ENCODE data around the gene HOTAIR.

Gene HOTAIR

DNA sequence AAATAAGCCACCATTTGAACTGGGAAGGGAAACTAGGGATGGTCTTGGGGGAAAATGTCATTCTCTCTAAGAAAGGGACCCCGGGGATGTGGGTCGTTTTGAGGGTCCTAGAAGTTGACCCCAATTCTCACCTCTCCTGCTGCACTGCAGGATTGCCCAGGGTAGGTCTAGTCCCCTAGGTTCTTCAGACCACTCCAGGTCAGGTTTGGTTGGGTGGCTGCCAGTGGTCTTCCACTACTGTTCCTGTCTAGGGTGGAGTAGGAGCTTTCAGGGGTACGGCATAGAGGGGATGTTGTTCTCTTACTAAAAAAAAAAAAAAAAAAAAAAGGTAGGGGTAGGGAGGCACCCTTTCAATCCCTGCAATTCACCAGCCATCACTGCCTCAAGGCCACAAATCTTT lies 41.3 kb upstream of the HOTAIR start:
- TF ChIP-seq, protein P1, sequence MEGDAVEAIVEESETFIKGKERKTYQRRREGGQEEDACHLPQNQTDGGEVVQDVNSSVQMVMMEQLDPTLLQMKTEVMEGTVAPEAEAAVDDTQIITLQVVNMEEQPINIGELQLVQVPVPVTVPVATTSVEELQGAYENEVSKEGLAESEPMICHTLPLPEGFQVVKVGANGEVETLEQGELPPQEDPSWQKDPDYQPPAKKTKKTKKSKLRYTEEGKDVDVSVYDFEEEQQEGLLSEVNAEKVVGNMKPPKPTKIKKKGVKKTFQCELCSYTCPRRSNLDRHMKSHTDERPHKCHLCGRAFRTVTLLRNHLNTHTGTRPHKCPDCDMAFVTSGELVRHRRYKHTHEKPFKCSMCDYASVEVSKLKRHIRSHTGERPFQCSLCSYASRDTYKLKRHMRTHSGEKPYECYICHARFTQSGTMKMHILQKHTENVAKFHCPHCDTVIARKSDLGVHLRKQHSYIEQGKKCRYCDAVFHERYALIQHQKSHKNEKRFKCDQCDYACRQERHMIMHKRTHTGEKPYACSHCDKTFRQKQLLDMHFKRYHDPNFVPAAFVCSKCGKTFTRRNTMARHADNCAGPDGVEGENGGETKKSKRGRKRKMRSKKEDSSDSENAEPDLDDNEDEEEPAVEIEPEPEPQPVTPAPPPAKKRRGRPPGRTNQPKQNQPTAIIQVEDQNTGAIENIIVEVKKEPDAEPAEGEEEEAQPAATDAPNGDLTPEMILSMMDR (IDR thresholded peaks at IDR 0.05; ENCODE audit: borderline replicate concordance, control extremely low read depth, extremely low read depth, insufficient read depth, missing control alignments): no peak
- in situ Hi-C loops (cut with MboI; ENCODE audit: low sequenced_read_pairs, unreplicated experiment): no loop called here
- no peak for DNase-seq (ENCODE audit: low spot score)

DNA sequence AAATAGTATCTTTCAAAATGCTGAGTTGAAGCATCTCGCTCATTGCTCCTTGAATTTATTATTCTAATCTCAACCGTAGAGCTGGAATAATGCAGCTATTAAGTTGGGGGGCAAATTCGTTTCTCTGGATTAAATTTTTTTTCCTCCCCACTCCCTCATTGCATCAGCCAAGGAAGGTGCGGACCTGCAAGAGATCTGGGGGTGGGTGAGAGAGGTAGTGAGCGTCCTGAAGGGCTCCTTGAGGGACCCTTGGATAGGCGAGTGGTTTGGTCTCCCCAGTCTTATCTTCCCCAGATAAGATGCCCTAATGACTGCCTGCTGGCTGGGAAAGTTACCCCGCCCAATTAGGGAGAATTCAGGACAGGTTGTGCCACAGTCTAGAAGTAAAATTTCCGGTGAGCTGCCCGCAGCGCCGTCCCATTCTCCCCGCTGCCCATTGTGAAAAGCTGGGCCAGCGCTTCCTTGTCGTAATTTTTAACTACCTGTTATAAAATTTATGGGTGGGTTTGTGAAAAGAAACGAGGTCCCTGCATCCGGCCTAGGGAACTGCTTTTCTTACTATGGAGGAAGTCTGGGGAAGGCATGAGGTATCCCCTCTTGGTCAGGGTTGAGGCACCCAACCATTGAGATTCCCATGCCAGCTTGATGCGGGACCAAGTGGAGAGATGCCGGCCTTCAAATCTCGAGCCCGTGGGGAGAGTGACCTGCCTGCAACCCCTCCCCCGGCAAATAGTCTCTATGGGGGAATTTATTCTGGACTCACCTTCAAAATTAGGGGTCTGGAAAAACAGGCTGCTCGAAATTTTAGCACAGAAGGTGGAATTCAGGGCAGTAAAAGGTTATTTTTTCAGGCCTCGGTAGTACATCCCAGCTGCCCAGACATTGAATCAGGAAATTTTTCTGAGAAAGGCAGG lies 40.5 kb upstream of the HOTAIR start:
- DNase-seq (ENCODE audit: low spot score): no peak
- TF ChIP-seq, protein P1 (IDR thresholded peaks at IDR 0.05; ENCODE audit: borderline replicate concordance, control extremely low read depth, extremely low read depth, insufficient read depth, missing control alignments): no peak
- in situ Hi-C loops (cut with MboI; ENCODE audit: low sequenced_read_pairs, unreplicated experiment): no loop called here

DNA sequence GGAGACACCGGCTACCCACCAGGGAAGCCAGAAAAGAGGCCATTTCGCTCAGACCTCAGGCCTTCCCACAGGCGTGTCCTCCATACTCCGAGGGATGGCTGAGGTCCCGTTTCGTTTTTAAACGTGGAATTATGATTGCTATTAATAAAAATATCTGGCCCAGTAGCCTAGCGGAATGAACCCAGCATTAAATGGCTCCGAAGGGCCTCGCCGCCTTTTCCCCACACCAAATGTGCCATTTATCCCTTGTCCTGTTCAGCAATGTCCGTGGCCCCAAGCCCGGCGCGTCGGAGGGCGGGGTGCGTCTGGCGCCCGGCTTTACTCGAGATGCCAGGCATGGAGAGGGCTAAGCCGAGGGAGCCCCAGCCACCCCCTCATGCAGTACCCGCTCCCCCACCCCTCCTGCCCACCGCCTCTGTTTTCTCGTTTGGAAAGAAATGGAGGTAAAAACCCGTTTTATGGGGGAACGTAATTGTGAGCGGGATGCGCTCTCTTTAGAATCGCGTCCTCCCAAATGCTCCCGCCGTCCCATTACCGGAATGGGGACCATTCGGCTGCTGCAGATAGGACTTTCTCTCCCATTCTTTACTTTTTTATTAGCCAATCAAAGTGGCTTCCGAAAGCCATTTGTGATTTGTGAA lies 39.7 kb upstream of the HOTAIR start:
- no peak for DNase-seq (ENCODE audit: low spot score)
- in situ Hi-C loops (cut with MboI; ENCODE audit: low sequenced_read_pairs, unreplicated experiment): no loop called here

DNA sequence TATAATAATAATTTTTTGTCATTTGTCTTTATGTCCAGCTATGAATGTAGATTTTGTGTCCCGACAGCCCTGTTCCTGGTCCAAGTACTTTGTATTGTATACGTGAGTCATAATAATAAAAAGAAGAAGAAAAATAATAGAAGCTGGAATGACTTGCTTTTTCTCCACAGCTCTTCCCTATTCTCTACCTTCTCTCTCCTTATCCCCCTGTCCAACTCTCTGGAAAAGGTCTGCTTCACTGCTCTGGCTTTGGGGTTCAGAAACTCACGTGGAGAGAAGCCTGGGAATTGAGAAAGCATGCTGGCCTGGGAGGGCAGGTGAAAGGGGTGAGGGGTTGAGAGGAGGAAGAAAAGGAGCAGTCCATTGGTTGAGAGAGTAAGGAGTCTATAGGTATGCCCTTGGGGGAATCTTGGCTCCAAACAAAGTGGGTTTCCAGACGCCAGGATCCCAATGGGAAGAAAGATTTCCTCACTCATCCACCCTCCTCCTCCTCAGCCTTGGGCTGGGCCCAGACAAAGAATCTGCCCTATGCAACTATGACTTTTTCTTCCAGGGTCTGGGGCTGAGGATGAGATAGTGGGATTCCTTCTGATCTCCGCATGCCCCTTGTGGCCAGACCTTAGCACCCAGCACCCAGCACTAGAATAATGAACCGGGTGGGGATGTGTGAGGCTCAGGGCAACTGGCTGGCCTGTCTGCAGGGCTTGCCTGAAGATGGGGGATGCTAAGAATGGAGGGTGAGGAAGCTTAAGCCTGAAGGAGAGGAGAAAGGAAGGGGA lies 38.1 kb upstream of the HOTAIR start:
- in situ Hi-C loops (cut with MboI; ENCODE audit: low sequenced_read_pairs, unreplicated experiment): no loop called here
- TF ChIP-seq, protein P1 (IDR thresholded peaks at IDR 0.05; ENCODE audit: borderline replicate concordance, control extremely low read depth, extremely low read depth, insufficient read depth, missing control alignments): no peak
- no peak for DNase-seq (ENCODE audit: low spot score)

More for the DNA sequence above, 39.7 kb upstream of the HOTAIR start:
- TF ChIP-seq, protein P1 (IDR thresholded peaks at IDR 0.05; ENCODE audit: borderline replicate concordance, control extremely low read depth, extremely low read depth, insufficient read depth, missing control alignments): no peak

DNA sequence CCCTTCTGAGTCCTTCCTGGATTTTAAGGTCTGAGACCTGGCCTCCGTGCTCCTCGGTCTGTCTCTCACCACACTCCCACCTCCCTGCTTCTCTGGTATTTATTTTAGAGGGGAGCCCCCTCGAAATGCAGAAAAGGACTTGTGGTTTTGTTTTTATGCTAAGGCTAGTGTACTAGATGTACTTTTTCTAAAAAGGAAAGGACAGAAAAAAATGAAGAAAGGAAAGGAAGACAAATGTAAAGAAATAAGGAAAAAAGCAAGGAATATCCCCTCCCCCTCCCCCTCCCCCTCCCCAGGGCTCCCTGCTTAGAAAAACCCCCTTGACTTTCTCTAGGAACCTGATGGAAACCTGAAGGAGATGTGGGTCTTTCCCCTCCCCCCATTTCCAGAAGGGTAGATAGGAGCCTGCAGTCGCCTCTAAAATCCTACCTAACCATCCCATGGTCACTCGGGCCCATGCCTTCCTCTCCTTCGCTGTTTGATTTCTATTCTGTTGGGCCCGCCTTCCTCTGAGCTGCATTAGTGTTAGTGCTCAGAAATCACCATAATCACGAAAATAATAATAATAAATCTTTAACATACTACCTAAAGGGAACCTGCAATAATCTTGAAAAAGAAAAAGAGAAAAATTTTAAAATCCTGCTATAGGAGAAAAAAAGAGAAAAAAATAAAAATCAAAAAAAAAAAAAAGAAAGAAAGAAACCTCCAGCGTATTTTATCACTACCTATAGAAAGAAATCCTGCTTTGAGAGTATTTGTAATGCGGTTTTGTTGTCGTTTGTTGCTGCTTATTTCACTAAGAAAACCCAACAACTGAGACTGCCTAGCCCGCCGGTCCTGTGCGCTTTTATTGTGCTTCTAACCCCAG lies 37.1 kb upstream of the HOTAIR start:
- no peak for DNase-seq (ENCODE audit: low spot score)
- in situ Hi-C loops (cut with MboI; ENCODE audit: low sequenced_read_pairs, unreplicated experiment): no loop called here
- TF ChIP-seq, protein P1 (IDR thresholded peaks at IDR 0.05; ENCODE audit: borderline replicate concordance, control extremely low read depth, extremely low read depth, insufficient read depth, missing control alignments): no peak
